GM12878 (cell line): ENCODE measurements around the gene SNRPA1. TPM values are rescaled to one million over a fixed set of nuclear protein-coding genes. Genes with fewer than 3 reads are reported as not detected.

Experiments
- BRCA1 ChIP-seq: IDR thresholded peaks from 2 replicates; pipeline ENCODE4 v1.6.1; 2011; ENCODE audit warnings: low read depth, low read length, improper control_type of control experiment
- CBX5 ChIP-seq: sonication (generic); IDR thresholded peaks from 2 replicates; pipeline ENCODE4 v1.6.1; 2016; ENCODE audit warnings: low read depth, moderate library complexity, mild to moderate bottlenecking, inconsistent platforms
- E4F1 ChIP-seq: fragments of 450-650 bp; IDR thresholded peaks from 2 replicates; pipeline ENCODE4 v1.6.1; 2018; ENCODE audit warnings: borderline replicate concordance, mild to moderate bottlenecking; ENCODE audit not compliant: partially characterized antibody
- HDGF ChIP-seq: fragments of 450-650 bp; IDR thresholded peaks from 2 replicates; pipeline ENCODE4 v1.6.1; 2016; ENCODE audit warnings: antibody characterized with exemption
- IRF3 ChIP-seq: fragments of 450-650 bp; IDR thresholded peaks from 2 replicates; pipeline ENCODE4 v1.6.1; 2014; ENCODE audit warnings: mild to moderate bottlenecking
- LARP7 ChIP-seq: fragments of 450-650 bp; IDR thresholded peaks from 2 replicates; pipeline ENCODE4 v1.6.1; 2017; ENCODE audit warnings: mild to moderate bottlenecking
- NFXL1 ChIP-seq: fragments of 450-650 bp; IDR thresholded peaks from 2 replicates; pipeline ENCODE4 v1.6.1; 2017; ENCODE audit warnings: antibody characterized with exemption, mild to moderate bottlenecking, borderline replicate concordance
- RB1 ChIP-seq: fragments of 450-650 bp; formaldehyde crosslinking; IDR thresholded peaks from 2 replicates; pipeline ENCODE4 v1.6.1; 2017; ENCODE audit warnings: mild to moderate bottlenecking, borderline replicate concordance
- RELA ChIP-seq: fragments of 450-650 bp; IDR thresholded peaks from 2 replicates; pipeline ENCODE4 v1.8.0; 2014; ENCODE audit warnings: borderline replicate concordance; ENCODE audit not compliant: partially characterized antibody
- RELB ChIP-seq: fragments of 450-650 bp; IDR thresholded peaks from 2 replicates; pipeline ENCODE4 v1.6.1; 2017; ENCODE audit warnings: low read depth, mild to moderate bottlenecking, moderate library complexity
- SKIL ChIP-seq: fragments of 450-650 bp; IDR thresholded peaks from 2 replicates; pipeline ENCODE4 v1.6.1; 2017; ENCODE audit warnings: mild to moderate bottlenecking, low read depth, inconsistent platforms; ENCODE audit not compliant: poor library complexity, severe bottlenecking
- SMARCA5 ChIP-seq: fragments of 450-650 bp; IDR thresholded peaks from 2 replicates; pipeline ENCODE4 v1.6.1; 2017; ENCODE audit warnings: mild to moderate bottlenecking
- TARDBP ChIP-seq: IDR thresholded peaks from 2 replicates; pipeline ENCODE4 v1.6.1; 2016; ENCODE audit warnings: borderline replicate concordance
- WRNIP1 ChIP-seq: IDR thresholded peaks from 2 replicates; pipeline ENCODE4 v1.6.1; 2011; ENCODE audit warnings: low read depth, low read length, improper control_type of control experiment, borderline replicate concordance
- ZNF217 ChIP-seq: fragments of 450-650 bp; IDR thresholded peaks from 2 replicates; pipeline ENCODE4 v1.6.1; 2017; ENCODE audit warnings: antibody characterized with exemption, mild to moderate bottlenecking
- polyA plus RNA-seq, 11 experiments: library from polyadenylated mRNA; depleted of rRNA in 4 of 11; unstranded in 6 of 11; stranded (reverse) in 5 of 11; fragments of >200 nt; fragmentation: Nextera tagmentation in 4 of 11; fragmentation: Illumina TruSeq in 1 of 11; extraction: Ambion mirVana in 4 of 11; extraction: Trizol in 1 of 11; gene quantifications; 1 replicate in 1 of 11; 2 replicates in 10 of 11; pipeline versions ENCODE4 v1.2.1 to v1.2.3, GENCODE V29; 2011 to 2016; ENCODE audit warnings: inconsistent platforms in 2 of 11, missing spikeins in 2 of 11, low read depth in 1 of 11
- total RNA-seq, 4 experiments: library from RNA; depleted of rRNA in 3 of 4; stranded (reverse); fragments of >200 nt in 3 of 4; fragmentation: Illumina TruSeq in 1 of 4; extraction: Trizol in 1 of 4; gene quantifications; 2 replicates each; pipeline versions ENCODE4 v1.2.1 to v1.2.3, GENCODE V29; 2013 to 2021

The SNRPA1 gene
- total and polyA plus RNA-seq, 10 of the 15 experiments (the other 5 are each of a cell fraction or from before 2014, with no cell fraction given): 59.9 to 267 (median 161) TPM

- TF ChIP-seq TARDBP (no peak), CBX5 (no peak), WRNIP1 (no peak), RELB (no peak), LARP7 (peak; percentile 98), HDGF (no peak), IRF3 (no peak), NFXL1 (peak; percentile 45; the same call in 1 of the 2 replicates), SKIL (no peak), E4F1 (no peak), RELA (peak; percentile 53), ZNF217 (0 out of 2 replicates have a peak, but pooled peaks have one; percentile 31), BRCA1 (no peak), SMARCA5 (peak; percentile 75), RB1 (peak; percentile 38; the same call in 1 of the 2 replicates)
- TF ChIP-seq, all 136 proteins: peak for 33
Measured at GRCh38 chr15:101277038-101277822, 17.8 kb downstream of the SNRPA1 start, which contains the start of gene SELENOS (continued).
